Psoas muscle (tissue), 8 donors: ENCODE results near the gene CCNH. TPM values are rescaled to one million over a fixed set of nuclear protein-coding genes. Genes with fewer than 3 reads are reported as not detected.

Experiments used
- ATAC-seq, 4 donors: fragments of 200-7000 bp; cut with Tn5 transposase; one replicate each; pipeline ENCODE4 v1.9.1; 2020; ENCODE audit warnings: moderate library complexity in 3 of 4, mild to moderate bottlenecking in 2 of 4
- DNase-seq, 2 donors: peaks; one replicate each; pipeline ENCODE4 v3.0.0-alpha.2; 2020
- H3K27ac ChIP-seq: fragments of 200-600 bp; one replicate; pipeline ENCODE4 v1.8.0; 2022
- H3K27me3 ChIP-seq, 3 donors: fragments of 200-600 bp in 1 of 3; one replicate each; pipeline versions ENCODE4 v1.6.1 to v1.8.0; 2013 to 2022; ENCODE audit warnings: low read length in 2 of 3, mild to moderate bottlenecking in 2 of 3, moderate library complexity in 1 of 3; ENCODE audit not compliant: insufficient read depth in 3 of 3
- H3K36me3 ChIP-seq, 2 donors: fragments of 200-600 bp in 1 of 2; one replicate each; pipeline versions ENCODE4 v1.6.1 to v1.8.0; 2013 to 2022; ENCODE audit warnings: low read depth in 1 of 2, mild to moderate bottlenecking in 1 of 2, moderate library complexity in 1 of 2; ENCODE audit not compliant: insufficient read depth in 1 of 2
- H3K4me1 ChIP-seq: fragments of 200-600 bp; one replicate; pipeline ENCODE4 v1.8.0; 2022
- H3K4me3 ChIP-seq: fragments of 200-600 bp; one replicate; pipeline ENCODE4 v1.8.0; 2022; ENCODE audit warnings: mild to moderate bottlenecking
- H3K9me3 ChIP-seq: fragments of 200-600 bp; one replicate; pipeline ENCODE4 v1.8.0; 2022
- WGBS, 3 donors: extraction: QIAGEN DNeasy Blood & Tissue Kit; methylation state at CpG; one replicate each; pipeline versions ENCODE4 v1.1.6 to v1.1.7; 2013; 5-methylcytosine and 5-hydroxymethylcytosine counted together
- intact Hi-C, 2 donors: fragments of 100-400 bp; cut with DNase I; formaldehyde crosslinking; loops; one replicate each; pipeline versions ENCODE4 v1.11.0 to v1.14.2; 2022
- polyA plus RNA-seq, 3 donors: library from polyadenylated mRNA; stranded (reverse); fragments of 200-250 nt; gene quantifications; one replicate each; pipeline ENCODE4 v1.2.3, GENCODE V29; 2013
- total RNA-seq, 4 donors: library from RNA; stranded (reverse); fragmentation: NEBNext Ultra II Directional in 2 of 4; extraction: Animal tissue kit (Norgen Biotek cat#: 25700) in 2 of 4; gene quantifications; one replicate each; pipeline versions ENCODE4 v1.2.1 to v1.2.4, GENCODE V29; 2021 to 2023
- TF ChIP-seq, protein P1 (sequence below): fragments of 200-600 bp; IDR thresholded peaks from one replicate; pipeline ENCODE4 v1.8.0; 2022; ENCODE audit warnings: antibody characterized with exemption
- donor health status: healthy with polysubstance abuse.
- donor health status: DM: no; HTN: no; CAD: no; lungs with moderate emphysema.
- donor health status: Bipolar disorder and iron deficiency.
- donor health status: healthy.
- donor health status: DM: yes; HTN: yes; CAD: no.
- donor health status: DM: no; HTN: no; CAD: no.
- donor health status: DM: no; HTN: no; CAD: no.
- donor health status: DM: yes; HTN: yes; CAD: no.

Gene CCNH
- total and polyA plus RNA-seq, 7 donors: 19.9 to 62.1 (median 34.3) TPM

DNA sequence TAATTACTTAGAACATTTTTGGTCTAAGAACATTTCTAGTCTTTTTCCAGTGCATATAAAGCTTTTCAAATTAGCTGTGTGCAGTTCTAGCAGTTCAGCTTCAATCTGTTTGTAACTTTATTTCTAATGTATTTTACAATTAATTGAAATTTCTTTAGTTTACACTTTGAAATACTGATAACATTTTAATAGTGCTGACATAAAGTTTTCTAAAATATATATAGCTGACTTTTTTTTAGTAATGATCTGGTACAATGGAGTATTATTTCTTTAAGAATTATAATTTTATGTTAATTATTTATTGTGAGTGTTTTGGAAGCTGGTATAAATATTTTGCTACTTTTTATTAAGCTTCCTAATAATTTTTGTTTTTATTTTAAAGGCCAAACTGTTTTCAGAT lies 43.3 kb downstream of the CCNH start:
- H3K27ac ChIP-seq: no peak overlapping the region
- H3K4me3 ChIP-seq: no peak overlapping the region
- intact Hi-C loops: no loop called here
- peaks cover 22% of the 10 kb centered on the region for H3K4me1 ChIP-seq
- H3K36me3 ChIP-seq: peaks cover 0 to 61% of the 10 kb centered on the region in 2 donors
- H3K27me3 ChIP-seq: no peaks in the 10 kb centered on the region
- DNase-seq (no peak), ATAC-seq (no peak)
- H3K9me3 ChIP-seq: no peaks in the 10 kb centered on the region
- TF ChIP-seq, protein P1, sequence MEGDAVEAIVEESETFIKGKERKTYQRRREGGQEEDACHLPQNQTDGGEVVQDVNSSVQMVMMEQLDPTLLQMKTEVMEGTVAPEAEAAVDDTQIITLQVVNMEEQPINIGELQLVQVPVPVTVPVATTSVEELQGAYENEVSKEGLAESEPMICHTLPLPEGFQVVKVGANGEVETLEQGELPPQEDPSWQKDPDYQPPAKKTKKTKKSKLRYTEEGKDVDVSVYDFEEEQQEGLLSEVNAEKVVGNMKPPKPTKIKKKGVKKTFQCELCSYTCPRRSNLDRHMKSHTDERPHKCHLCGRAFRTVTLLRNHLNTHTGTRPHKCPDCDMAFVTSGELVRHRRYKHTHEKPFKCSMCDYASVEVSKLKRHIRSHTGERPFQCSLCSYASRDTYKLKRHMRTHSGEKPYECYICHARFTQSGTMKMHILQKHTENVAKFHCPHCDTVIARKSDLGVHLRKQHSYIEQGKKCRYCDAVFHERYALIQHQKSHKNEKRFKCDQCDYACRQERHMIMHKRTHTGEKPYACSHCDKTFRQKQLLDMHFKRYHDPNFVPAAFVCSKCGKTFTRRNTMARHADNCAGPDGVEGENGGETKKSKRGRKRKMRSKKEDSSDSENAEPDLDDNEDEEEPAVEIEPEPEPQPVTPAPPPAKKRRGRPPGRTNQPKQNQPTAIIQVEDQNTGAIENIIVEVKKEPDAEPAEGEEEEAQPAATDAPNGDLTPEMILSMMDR: no peak

DNA sequence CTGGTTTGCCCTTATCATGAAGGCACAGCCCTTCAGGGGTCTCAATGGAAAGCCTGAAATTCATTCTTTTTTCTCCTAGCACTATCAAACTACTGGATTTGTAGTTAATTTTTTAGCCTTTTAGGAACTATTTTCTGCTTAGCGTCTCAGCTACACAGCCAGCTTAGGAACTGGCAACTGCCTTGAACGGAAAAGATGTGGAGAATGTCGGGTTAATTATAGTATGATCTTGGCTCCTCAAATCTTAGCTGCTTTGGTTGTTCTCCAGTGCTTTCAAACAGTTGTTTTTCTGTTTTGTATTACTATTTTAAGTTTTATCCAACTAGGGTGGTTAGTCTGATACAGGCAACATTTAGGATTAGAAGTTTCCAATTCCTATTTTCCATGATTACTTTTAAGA lies 44.1 kb downstream of the CCNH start:
- WGBS, 3 donors: 23 to 47% (median 29%) methylated on average over 3 of the region's 3 CpGs
- H3K4me1 ChIP-seq: peaks cover 22% of the 10 kb centered on the region
- TF ChIP-seq, protein P1: no peak
- H3K36me3 ChIP-seq: peaks cover 0 to 64% of the 10 kb centered on the region in 2 donors
- no peaks in the 10 kb centered on the region for H3K27me3 ChIP-seq
- no peak overlapping the region for H3K4me3 ChIP-seq
- no peak for DNase-seq
- ATAC-seq: peak in 1 of 4 donors; percentile 54
- no peaks in the 10 kb centered on the region for H3K9me3 ChIP-seq
- intact Hi-C loops: no loop called here
- no peak overlapping the region for H3K27ac ChIP-seq

DNA sequence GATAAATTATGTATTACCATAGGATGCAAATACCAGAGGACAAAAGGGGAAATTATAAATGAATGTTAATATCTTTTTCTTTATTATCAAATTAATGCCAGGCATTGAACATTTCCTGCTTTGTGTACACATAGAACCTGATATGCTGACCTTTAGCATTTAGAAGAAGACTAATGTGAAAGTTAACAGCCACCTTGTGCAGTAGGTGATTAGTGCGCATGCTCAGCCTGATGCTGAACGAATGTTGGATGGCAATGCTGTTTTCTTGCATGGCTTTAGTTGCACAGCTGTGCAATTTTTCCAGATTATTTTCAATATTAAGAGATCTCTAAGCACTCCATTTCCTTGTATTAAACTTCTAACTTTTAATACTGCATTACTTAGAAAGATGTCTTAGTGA lies 45.5 kb downstream of the CCNH start:
- H3K4me3 ChIP-seq: no peak overlapping the region
- intact Hi-C loops: no loop called here
- no peak overlapping the region for H3K27ac ChIP-seq
- 57 to 74% (median 58%) methylated on average over 2 of the region's 2 CpGs for WGBS, 3 donors
- DNase-seq (no peak), ATAC-seq (no peak)
- peaks cover 0 to 68% of the 10 kb centered on the region in 2 donors for H3K36me3 ChIP-seq
- no peaks in the 10 kb centered on the region for H3K9me3 ChIP-seq
- H3K27me3 ChIP-seq: no peaks in the 10 kb centered on the region
- peaks cover 22% of the 10 kb centered on the region for H3K4me1 ChIP-seq
- TF ChIP-seq, protein P1: no peak

DNA sequence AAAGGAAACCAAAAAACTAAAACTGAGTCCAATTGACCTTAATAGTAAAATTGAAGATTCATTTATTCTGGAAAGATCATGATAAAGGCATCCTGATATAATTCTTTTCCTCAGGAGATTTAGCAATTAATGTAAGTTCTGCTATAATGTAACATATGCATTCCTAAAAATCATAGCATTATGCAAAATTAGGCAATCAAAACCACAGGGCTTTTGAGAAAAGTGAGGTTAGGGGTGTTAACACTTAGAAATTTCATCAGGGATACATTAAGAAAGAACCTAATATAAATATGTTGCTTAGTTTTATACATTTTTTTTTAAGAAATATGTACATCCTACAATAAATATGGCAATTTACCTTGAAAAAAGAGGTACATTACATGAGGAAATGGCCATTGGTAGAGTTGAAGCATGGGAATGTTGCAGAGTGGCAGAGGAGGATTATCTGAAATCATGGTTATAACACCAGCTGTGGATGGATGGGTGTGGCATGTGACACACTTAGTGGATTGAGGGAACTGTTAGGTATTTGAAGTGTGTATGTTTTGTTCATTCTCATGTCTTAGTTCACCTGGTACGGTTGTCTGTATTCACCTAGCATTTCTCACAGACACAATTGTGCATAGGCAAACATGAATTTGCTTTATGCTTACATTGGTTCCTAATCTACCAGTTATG lies 51.1 kb downstream of the CCNH start:
- Histone ChIP-seq H3K27ac (no peak overlapping the region), H3K27me3 (no peaks in the 10 kb centered on the region), H3K4me3 (no peak overlapping the region), H3K9me3 (no peaks in the 10 kb centered on the region), H3K4me1 (peaks cover 6% of the 10 kb centered on the region), H3K36me3 (peaks cover 0 to 58% of the 10 kb centered on the region in 2 donors)
- ATAC-seq (no peak), DNase-seq (no peak)
- TF ChIP-seq, protein P1: no peak
- WGBS, 3 donors: 92 to 100% (median 94%) methylated on average over 1 of the region's 1 CpG
- intact Hi-C loops: no loop called here

DNA sequence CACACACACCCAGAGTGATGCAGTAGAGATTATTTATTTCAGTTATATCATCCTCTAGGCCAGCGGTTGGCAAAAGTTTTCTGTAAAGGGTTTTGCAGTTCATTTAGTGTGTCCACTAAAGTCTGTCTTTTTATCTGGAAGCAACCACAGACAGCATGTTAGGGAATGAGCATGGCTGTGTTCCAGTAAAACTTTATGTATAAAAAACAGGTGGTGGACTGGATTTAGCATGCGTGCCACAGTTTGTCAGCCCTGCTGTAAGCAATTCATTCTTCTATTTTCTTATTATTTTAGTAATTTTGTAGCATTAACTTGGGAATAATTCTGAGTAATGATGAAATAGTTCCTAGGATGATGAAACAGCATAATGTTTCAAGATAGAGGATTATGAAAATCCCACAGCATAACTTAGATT lies 51.7 kb downstream of the CCNH start:
- DNase-seq (no peak), ATAC-seq (peak; percentile 21 to 63 (median 43))
- TF ChIP-seq, protein P1: no peak
- Histone ChIP-seq H3K36me3 (peaks cover 0 to 57% of the 10 kb centered on the region in 2 donors), H3K4me3 (no peak overlapping the region), H3K27me3 (no peaks in the 10 kb centered on the region), H3K9me3 (no peaks in the 10 kb centered on the region), H3K4me1 (peaks cover 6% of the 10 kb centered on the region), H3K27ac (no peak overlapping the region)
- intact Hi-C loops: no loop called here
- 34 to 48% (median 41%) methylated on average over 2 of the region's 2 CpGs for WGBS, 3 donors
